Retinal pigment epithelial cell (primary cell): ENCODE measurements around the gene TSHZ2.
"Not testable (repeated sequence)": the region's sequence is repeated elsewhere in the genome, so short reads cannot be mapped to it uniquely, and the experiment has no call there.

ENCODE experiments used
- DNase-seq: peaks from one replicate; pipeline ENCODE4 v3.0.0-alpha.2; 2010; ENCODE audit warnings: low read depth
- H3K4me3 ChIP-seq: 2 replicates; pipeline ENCODE4 v1.5.1; 2011; ENCODE audit warnings: mild to moderate bottlenecking, low read length, control low read depth, moderate library complexity
- TF ChIP-seq, protein P1 (sequence below): conservative IDR thresholded peaks from 2 replicates; pipeline ENCODE4 v1.5.1; 2011; ENCODE audit warnings: low read depth, low read length, control low read depth, inconsistent platforms

Gene TSHZ2

DNA sequence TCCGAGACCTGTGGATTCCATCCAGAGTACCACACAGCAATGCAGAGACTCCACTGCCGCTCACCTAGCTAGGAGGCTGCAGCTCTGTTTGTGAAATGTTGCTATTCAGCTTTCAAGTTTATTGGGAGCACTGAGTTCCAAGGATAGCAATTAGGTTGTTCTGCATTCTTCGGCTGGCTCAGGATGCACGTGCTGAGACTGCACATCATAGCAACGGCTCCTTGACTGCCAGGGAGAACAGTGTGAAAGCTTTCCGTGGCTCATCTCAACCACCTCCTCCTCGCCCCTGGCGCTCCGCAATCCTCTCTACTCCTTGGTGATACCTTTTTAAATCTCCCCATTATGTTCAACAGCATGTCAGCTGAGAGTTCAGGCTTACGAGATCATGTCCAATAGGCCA lies 116.6 kb downstream of the TSHZ2 start:
- no peak overlapping the region for H3K4me3 ChIP-seq
- DNase-seq, result no peak
- TF ChIP-seq, protein P1, sequence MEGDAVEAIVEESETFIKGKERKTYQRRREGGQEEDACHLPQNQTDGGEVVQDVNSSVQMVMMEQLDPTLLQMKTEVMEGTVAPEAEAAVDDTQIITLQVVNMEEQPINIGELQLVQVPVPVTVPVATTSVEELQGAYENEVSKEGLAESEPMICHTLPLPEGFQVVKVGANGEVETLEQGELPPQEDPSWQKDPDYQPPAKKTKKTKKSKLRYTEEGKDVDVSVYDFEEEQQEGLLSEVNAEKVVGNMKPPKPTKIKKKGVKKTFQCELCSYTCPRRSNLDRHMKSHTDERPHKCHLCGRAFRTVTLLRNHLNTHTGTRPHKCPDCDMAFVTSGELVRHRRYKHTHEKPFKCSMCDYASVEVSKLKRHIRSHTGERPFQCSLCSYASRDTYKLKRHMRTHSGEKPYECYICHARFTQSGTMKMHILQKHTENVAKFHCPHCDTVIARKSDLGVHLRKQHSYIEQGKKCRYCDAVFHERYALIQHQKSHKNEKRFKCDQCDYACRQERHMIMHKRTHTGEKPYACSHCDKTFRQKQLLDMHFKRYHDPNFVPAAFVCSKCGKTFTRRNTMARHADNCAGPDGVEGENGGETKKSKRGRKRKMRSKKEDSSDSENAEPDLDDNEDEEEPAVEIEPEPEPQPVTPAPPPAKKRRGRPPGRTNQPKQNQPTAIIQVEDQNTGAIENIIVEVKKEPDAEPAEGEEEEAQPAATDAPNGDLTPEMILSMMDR, result no peak

DNA sequence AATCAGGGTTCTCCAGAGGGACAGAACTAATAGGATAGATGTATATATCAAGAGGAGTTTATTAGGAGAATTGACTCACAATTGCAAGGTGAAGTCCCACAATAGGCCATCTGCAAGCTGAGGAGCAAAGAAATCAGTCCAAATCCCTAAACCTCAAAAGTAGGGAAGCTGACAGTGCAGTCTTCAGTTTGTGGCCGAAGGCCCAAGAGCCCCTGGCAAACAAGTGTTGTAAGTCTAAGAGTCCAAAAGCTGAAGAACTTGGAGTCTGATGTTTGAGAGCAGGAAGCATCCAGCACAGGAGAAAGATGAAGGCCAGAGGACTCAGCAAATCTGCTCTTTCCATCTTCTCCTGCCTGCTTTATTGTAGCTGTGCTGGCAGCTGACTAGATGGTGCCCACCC lies 117.7 kb downstream of the TSHZ2 start:
- H3K4me3 ChIP-seq, DNase-seq: not testable (repeated sequence)

DNA sequence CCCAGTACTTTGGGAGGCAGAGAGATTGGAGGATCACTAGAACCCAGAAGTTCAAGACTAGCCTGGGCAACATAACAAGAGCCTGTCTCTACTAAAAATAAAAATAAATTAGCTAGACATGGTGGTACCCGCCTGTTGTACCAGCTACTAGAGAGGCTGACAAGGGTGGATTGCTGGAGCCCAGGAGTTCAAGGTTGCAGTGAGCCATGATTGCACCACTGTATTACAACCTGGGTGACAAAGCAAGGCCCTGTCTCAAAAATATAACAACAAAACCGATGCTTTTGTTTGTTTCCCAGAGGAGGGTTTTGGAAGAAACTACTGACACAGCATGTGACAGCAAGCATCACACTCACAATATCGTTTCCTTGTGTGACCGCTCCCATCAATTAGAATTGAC lies 119.6 kb downstream of the TSHZ2 start:
- TF ChIP-seq, protein P1, result no peak
- no peak overlapping the region for H3K4me3 ChIP-seq

DNA sequence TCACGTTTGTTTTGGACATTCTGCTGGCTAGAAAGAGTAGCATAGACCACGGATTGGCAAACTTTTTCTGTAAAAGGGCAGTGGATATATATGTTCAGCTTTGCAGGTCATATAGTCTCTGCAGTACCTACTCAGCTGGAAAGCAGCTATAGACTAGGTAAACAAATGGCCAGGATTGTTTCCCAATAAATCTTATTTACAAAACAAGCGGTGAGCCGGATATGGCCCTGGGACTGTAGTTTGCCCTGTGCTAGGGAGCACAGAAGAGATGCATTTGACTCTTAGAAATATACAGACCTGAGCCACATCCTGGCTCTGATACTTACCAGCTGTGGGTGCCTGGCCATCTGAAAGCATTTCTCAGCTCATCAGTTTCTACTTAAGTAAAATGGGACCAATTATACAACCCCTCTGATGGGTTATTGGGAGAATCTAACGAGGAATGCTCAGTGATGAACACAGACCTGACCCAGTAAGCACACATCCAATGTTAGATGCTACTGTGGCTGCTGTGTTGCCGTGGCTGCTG lies 120.7 kb downstream of the TSHZ2 start:
- no peak for DNase-seq
- TF ChIP-seq, protein P1, result no peak
- H3K4me3 ChIP-seq, result no peak overlapping the region

More for the DNA sequence above, 119.6 kb downstream of the TSHZ2 start:
- DNase-seq, result no peak

DNA sequence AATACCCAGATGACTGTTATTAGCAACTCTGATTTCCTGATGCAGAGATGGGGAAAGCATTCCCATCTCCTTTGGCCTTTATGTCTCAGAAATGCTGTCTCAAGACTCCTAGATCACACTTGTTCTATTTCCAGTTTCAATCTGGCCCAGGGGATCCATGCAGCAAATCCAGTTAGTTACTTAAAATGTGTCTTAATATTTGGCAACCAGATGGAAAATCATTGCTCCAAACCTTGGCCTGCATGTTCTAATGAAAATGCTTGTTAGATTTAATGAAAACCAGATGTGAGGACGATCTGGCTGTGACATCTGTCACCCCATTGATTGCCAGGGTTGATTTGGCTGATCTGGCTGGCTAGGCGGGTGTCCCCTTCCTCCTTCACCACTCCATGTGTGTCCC lies 125.2 kb downstream of the TSHZ2 start:
- no peak overlapping the region for H3K4me3 ChIP-seq
- DNase-seq, result no peak
- TF ChIP-seq, protein P1, result no peak

DNA sequence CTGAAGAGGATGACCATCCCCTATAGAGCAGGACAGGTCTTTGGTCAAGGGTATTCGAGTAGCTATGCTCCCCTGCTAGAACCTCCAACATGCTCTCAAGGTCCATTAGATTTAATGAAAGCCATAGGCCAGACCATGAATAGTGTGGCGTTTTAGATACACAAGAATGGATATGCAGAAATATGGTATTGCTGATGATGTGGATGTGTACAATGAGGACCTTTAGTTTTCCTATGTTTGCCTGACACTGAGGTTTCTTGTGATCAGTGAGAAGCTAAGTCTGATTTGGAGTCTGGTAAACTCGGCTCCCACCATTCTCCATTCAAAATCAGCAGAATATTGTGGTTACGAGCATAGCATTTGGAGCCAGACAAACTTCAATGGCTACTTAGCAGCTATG lies 125.6 kb downstream of the TSHZ2 start:
- no peak overlapping the region for H3K4me3 ChIP-seq
- TF ChIP-seq, protein P1, result no peak
- DNase-seq, result no peak

DNA sequence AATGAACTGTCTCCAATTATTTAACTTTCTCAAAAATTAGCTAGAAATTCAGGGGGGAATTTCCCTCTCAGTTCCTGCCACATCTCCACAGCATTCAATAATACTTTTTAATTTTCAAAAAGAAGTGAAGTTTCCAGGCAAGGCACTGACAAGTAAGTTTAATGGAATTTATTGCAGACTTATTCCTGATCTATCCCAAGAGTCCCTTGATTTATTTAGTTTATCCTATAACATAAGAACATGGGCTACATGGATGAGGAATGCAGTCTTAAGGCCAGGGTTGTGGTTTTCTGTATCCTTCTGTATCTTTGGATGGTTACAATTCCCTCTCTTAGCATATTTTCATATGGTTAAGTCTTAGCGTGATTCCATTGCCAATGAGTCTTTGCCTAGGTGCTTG lies 126.5 kb downstream of the TSHZ2 start:
- H3K4me3 ChIP-seq, result no peak overlapping the region
- DNase-seq, result no peak
- TF ChIP-seq, protein P1, result no peak

DNA sequence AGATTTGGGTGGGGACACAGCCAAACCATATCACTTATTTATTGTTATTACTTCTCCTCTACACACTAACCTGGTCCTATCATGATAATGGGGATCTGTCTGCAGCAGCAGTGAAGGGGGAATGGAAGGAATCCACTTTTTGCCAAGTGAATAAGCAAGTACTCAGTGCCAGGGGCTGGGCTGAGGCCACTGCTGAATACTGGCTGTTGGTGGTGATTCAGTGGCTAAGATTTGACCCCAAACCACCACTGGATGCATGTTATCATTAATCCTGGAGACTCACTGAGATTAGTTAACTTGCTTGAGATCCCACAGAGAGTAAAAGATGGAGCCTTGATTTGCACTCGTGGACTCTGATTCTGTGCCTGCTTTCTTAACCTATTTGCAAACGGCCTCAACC lies 127.7 kb downstream of the TSHZ2 start:
- TF ChIP-seq, protein P1, result no peak
- H3K4me3 ChIP-seq, result no peak overlapping the region
- no peak for DNase-seq
